HG03575 (cell line): ENCODE data around the gene MCEE.
A peak's percentile ranks its signal among the peaks of the same experiment; 100 is the strongest.
"Not testable (repeated sequence)": the region's sequence is repeated elsewhere in the genome, so short reads cannot be mapped to it uniquely, and the experiment has no call there.

ENCODE experiments used
- ATAC-seq: cut with Tn5 transposase; IDR thresholded peaks from one replicate; pipeline ENCODE4 v1.9.1; 2021; ENCODE audit not compliant: unreplicated experiment, insufficient number of reproducible peaks, low FRiP score; ENCODE audit errors: extremely low read depth

MCEE gene

DNA sequence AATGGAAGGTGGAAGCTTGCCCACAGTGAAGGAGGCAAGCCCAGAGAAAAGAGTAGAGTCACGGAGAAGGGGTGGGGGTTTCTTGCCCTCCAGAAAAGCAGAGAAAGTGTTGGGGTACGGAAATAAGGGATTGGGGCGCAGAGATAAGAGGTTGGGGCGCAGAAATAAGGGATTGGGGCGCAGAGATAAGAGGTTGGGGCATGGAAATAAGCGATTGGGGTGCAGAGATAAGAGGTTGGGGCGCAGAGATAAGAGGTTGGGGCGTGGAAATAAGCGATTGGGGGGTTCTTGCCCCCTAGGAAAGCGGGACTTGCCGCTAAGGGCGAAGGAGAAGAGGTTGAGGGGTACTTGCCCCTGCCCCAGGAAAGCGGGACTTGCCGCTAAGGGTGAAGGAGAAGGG, 40.6 kb downstream of the MCEE start:
- ATAC-seq, result not testable (repeated sequence)

DNA sequence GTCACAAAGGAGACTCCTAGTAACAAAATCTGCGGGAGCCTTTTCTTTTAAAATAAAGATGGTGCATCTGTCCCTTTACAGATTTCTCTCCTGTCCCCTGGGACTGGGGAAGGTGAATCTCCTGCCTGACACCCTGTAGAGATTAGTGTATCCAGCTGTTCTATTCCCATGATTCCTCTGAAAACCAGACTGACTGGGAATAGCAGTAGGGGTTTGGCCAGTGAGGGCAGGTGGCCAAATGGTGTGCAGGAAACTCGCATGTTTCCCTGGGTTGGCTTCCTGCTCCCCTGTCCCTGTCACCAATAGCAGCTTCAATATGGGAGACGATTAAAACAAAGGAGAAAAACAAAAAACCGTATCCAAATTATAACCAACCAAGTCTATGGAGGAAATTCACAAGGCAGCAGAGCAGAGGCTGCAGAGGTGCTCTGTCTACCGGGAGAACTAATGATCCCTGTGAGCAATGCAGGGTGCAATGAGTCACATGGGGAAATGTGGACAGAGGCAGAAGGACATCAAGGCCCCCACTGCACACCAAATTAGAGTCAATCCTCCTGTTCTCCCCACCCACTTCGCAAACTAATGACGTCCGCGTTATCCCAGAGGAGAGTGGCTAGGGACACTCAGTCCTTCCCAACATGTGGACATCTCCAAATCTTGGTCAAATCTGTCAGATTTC, 44.6 kb downstream of the MCEE start:
- not testable (repeated sequence) for ATAC-seq

DNA sequence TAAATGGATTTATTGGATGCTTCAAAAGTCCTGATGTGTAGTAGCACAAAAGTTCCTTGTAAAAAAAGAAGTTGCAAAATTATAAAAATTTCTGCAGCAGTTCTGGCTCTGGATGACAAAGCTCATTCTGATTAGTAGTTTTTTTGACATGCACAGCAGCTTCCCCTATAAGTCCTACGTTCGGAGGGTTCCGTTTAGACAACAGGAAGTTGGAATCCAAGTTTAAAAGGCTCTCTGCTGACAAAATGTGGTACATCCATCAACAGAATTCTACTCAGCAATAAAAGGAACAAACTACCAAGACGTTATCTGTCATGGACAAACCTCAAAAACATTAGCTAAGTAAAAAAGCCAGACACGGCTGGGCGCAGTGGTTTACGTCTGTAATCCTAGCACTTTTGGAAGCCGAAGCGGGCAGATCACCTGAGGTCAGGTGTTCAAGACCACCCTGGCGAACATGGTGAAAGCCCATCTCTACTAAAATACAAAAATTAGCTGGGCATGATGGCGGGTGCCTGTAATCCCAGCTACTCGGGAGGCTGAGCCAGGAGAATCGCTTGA, 46.2 kb downstream of the MCEE start:
- ATAC-seq, result not testable (repeated sequence)

DNA sequence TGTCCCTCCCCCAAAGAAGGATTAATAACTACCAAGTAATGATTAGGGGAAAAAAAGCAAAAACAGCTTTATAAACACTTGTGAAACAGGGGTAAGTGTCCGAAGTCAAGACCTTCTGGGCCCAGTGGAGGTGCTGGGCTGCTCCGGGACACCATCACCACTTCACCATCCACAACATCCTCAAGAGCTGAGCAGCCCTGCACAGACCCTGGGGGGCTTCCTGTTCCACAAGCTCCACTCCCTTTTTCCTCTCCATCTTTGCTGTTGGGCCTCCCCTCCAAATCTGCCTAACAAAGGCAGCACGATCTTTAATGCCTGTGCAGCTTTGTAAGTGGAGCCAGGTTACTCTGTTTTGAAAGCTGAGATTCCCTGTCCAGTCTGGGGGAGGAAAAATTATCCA, 46.7 kb downstream of the MCEE start:
- ATAC-seq, result not testable (repeated sequence)

DNA sequence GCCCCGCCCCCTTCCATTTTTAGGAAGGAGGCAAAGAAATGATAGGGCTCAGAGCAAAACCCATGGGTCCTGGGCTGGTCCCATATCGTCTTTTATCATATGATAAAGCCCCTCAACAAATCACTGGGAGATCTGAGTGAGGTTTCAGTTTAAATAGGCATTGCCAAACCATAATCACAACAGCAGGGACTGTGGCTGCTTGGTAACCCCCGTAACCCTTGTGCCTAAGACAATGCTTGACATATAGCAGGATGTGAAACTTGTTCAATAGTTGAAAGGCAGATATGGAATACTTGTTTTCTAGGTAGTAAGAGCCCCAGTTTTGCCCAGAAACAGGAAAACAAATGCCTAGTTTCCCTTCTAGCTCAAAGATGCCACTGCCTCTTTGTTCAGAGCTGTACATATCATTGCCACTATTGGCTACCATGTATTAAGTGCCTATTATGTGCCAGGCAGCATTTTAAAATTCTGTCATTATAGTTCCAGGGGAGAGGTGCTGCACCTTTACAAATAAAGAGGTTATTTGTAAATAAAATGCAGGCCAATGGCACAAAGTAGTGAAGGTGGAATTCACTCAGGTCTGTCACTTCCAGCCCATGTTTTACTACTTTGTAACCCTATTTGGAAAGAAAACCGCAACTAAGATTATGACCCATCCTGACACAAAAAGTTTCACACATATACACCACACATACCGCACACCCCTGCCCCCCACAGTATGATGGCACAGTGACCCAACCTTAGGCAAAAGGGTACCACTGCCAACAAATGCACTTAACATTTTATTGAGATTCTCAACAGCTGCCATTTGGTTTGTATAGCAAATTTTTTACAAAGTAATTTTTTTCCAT, 47.4 kb downstream of the MCEE start:
- ATAC-seq, result no peak

DNA sequence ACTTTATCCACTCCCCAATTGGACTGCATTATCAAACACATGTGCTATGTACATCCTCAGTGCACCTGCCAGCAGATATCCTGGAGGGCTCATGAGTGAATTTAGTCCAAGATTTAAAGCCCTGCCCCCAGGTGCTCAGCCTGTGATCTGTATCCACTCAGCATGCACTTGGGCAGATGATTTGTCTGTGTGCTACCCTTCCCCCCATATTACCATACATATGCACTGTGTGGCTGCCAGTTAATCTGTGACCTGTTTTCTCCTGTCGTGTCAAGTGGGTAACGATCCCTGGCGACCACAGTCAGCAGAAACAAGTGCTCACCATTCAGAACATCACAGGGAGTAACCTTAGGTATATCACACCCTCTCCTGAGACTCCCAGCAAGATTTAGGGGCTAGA, 51.4 kb downstream of the MCEE start:
- ATAC-seq, result no peak

DNA sequence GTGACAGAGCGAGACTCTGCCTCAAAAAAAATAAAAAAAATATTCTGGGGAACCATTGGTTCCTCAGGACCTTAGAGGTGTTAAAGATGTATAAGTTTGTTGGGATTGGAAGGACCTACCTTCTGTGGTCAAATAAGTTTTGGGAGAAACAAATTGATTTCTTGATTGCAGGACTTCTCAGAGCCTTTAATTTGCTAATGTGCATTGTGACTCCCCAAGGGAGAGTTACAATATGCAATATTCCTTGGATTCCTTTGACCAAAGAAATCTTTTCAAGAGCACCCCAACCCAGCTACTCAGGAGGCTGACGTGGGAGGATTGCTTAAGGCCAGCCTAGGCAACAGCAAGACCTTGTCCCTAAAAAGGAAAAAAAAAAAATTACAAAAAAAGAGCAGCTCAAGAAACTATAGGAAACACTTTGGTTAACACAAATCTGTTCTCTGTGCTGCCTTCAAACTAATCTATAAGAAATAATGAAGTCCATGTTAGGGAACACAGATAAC, 55.1 kb downstream of the MCEE start:
- no peak for ATAC-seq

DNA sequence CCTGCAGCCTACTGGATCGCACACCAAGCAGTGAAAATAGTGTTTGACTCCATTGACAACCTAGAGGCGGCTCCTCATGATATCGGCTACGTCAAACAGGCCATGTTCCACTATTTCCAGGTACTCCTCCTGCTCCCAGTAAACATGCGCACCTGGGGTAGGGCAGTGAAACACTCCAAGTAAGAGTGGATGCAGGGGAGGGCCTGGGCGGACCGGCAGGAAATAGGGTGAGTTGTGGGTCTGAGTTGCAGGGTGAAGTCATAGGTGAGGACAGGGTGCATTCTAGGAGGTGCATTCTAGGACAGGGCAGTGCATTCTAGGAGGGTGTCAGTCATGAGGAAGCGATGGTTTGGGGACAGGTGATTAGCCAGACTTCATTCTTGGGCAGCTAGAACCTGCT, 56.6 kb downstream of the MCEE start:
- no peak for ATAC-seq

DNA sequence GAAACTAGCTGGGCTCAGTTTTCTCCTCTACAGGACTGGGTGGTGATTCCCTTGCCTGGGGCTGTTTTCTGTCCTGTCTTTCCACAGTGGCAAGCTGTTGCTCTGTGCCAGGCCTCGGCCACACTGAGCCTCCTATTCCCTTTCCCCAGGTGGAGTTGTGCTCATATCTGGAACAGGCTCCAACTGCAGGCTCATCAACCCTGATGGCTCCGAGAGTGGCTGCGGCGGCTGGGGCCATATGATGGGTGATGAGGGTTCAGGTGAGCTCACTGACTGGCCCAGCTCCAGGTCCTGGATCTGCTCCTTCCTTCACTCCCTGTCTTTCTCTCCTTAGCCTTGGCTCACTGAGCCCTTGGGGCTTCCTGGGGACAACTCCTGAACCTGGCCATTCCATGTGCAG, 57.5 kb downstream of the MCEE start:
- ATAC-seq, result no peak

DNA sequence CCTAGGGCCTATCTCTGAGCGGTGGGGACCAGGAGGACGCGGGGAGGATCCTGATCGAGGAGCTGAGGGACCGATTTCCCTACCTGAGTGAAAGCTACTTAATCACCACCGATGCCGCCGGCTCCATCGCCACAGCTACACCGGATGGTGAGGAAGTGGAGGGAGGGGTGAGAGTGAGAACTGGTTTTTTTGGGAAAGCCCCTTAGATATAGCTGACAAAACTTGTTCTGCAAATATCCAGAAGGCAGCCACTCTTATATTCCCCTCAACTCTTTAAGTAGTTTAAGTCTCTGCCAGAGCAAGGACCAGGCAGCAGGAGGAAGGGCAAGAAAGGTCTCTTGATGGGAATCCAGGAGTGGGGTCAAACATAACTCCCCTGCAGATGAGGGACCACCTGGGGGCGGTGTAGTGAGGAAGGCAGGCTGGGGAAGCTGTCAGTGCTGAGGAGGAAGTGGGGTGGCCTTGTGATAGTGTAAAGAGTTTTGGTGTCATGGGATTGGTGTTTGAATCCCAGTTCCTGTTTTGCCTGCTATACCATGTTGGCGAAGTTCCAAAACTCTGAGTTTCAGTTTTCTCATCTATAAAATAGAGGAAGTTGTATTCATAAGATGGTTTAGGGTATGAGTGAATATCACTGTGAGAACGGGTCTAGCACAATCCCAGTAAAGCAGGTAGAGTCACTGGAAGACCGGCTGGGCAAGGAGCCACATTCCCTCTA, 58.2 kb downstream of the MCEE start:
- ATAC-seq, result peak; percentile 33

DNA sequence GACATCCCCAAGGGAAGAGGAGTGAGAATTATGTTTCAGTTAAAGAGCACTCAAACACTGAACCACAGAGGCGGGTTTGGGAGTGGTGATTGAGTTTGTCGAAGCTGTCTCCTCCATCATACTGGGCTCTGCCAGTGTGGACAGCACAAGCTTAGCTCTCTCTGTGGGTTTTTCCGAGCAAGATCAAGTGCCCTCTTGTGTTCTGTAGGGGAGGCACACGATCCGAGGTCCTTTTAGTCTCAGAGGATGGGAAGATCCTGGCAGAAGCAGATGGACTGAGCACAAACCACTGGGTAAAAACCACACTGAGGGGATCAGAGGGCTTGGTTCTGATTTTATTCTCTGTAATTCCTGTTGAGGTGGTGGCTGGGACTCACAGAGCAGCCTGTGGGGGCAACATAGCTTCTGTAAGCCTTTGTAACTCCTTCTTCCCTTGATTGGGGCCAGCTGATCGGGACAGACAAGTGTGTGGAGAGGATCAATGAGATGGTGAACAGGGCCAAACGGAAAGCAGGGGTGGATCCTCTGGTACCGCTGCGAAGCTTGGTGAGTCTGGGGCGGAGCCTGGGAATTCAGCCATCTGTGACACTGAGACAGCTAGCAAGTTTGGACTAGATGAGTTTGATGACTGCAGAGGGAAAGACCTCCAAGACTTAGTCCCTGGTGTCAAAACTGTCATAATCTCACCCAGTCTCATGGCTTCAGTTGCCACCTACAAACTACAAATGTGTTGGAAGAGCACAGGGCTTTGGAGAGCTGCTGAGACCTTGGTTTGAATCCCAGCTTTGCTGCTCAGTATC, 59.5 kb downstream of the MCEE start:
- no peak for ATAC-seq

DNA sequence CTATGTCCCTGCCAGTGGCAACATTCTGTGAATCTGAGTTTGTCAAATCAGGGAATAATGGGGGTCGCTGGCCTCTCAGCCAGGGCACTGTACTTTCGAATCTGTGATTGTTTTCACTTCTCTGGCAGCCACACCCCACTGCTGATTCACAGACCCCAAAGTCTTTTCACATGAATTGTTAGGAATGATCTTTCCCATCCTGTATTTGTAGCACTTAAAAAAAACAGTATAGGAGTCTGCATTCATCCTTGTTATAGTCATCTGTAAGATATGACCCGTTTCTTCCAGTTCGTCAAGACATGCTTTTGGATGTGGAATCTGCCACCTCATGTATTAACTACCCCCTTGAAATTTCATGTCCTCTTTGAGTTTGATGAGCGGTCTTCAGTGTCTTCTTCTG, 60.7 kb downstream of the MCEE start:
- ATAC-seq, result no peak

DNA sequence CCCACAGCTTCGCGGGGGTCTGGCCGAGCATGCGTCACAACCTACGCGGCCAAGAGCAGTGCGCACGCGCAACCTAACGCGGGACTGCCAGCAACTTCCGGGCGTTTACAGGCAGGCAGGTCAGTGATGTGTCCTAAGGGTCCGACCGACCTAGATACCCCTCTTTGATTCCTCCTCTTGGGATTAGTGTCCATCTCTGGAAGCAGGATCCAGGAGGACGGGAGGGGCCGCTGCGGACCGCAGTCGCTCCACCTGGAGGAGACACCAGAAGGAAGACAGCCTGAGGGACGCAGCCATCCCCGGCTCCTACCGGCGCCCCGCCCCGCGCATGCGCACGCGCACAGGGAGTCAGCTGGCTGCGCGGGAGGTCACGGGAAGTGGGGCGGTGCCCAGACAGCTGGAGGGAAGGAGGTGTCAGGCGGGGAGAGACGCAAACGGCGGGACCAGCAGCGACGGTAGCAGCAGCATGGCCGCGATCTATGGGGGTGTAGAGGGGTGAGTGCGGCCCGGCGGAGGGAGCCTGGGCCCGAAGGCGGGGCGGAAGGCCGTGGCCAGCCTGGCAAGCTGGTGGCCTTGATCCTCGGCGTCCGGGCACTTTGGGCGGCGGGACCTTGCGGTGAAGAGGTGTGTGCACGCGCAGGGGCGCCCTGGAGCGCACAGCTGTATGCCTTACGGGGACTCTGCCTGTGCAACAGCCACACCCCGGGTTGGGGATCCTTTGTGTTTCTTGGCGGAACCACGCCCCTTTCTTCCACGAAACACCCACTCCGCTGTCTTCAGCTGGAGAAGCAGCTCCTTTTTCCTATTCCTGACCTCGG, 61.6 kb downstream of the MCEE start, which contains the start of gene NAGK:
Gene NAGK (plus strand): TSS at position 431 of the 818 bp plus-strand sequence. CDS start 36 bp downstream, at position 467.
- peak; percentile 21 for ATAC-seq

DNA sequence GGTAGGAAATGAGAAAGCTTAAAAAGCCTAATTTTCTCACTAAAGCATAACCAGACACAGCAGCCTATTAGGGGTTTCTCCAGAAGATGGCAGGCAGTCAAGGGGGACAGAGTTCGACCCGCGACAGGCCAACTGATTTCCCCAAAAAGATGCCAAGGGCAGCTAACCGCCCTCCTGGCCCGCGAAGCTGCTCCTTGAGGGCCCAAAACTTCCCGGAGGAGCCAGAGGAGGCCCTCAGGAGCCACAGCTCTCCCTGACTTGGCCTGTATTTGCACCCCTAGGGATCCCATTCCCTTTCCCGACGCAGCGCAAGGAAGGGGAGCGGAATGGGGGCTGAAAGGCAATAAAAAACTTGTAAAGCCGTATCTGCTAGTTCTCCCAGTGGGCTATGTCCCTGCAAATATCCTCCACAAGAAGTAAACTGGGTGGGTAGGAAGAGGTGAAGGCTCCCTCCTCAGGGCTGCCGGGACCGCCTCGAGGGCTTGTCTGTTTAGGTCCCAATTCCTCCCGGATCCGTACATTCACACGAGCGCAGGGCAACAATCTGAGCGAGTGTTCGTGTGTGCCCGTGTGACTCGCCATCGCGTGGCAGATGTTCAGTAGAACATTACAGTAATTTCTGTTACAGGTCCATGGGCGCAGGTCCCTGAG, 62.3 kb downstream of the MCEE start:
- ATAC-seq, result no peak

DNA sequence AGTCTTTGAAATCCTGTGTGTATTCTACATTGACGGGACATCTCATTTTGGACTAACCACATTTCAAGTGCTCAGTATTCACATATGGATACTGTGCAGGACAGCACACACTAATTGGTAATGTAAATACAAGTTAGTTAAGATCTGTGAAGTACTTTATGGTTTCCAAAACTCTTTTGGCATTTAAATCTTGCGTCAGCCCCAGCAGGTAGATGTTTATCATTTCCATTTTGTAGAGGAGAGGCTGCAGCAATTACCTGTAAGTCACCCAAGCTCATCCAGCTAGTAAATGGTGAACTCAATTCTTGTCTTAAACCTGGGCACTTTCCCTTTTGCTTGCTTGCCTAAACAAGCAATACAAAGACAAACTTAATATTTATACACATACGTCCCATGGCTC, 63.2 kb downstream of the MCEE start:
- ATAC-seq, result no peak

DNA sequence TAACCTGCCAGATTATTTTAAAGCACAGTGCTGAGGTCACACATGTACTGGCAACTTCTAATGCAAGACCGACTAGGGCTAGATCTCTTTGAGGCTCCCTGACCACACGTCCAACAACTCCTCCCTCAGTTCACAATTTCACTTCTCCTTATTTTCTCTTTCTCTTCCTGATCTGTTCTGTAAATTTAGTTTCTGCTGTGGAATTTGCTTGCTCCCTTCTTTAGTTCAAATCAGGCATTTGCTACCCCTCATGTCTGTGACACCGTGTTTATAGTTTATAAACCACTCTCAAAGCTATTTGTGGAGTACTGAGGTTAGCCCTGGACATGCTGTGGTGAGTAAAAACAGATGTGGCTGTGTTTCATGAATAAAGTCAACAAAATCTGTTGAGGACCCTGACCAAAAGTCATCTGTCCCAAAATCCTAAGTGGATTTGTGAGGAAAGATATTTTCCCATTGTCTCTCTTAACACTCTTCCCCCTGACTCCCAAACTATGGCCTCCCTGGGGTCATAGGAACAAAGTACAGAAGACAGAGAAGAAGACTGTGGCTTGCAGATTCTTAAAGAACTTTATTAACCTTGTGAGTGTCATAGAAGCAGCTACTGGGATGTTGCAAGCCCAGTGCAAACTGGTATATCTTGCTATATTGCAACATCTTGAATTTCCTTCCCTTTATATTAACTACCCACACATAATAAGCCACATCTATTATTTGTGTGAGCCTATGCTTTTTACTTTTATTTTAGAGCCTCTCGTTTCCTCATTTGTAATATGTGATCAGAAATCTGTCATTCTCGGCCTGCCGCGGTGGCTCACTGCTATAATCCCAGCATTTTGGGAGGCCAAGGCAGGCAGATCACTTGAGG, 65.0 kb downstream of the MCEE start:
- ATAC-seq, result no peak
